Stimulated activated CD8-positive, alpha-beta memory T cell treated with anti-CD3 and anti-CD28 coated beads, Interleukin-4, amount 100 ng/mL, for 4 hours (primary cell): Measurements from ENCODE around the gene MGP.

Experiments
- DNase-seq, 2 donors: peaks; one replicate each; pipeline ENCODE4 v3.0.0-alpha.2; 2020; ENCODE audit warnings: low read depth in 2 of 2, low spot score in 1 of 2

MGP gene

DNA sequence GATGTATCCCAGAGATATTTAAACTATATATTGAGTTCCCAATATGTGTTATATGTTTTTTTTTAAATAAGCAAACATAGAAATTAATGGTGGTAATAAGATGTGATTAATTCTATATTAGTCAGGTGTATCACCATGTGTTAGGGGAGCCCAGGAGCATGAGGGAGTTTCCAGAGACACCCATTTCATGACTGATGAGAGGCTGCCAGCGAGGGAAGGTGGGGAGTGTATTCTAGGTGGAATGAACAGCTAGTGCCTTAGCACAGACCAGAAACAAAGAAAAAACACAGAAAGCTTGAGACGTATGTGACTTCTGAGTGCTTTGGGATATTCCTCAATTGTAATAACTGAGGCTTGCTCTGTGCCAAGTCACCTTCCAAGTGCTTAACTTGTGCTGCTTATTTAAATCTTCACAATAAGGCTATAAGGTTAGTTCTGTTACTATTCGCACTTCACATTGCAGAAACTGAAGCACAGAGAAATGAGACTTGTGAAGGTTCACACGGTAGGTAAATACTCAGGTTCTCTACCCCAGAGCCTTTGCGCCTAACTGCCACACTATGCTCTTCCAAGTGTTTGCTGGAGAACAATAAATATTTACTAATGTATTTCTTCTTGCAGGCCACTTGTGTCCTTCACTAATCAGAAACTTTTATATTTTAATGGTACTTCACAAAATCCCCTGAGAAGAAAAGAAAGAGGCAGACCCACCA lies 17.9 kb upstream of the MGP start:
- no peak for DNase-seq

DNA sequence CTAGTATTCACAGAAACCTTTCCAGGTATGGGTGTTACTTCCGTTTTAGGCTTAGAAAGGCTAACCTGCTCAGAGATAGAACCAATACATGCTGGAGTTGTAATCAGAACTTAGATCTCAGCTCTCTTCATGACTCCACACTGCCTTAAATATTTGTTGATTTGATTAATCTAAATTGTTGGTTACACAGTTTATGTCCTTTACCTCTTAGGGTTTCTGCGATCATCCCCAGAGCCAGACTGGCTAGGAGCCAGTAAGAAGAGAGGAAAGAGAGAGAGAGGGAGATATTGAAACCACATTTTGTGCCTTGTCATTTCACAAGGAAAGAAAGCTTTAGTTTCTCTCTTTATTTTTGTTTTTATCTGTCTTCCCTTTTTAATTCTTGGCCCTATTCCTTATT lies 16.8 kb upstream of the MGP start:
- DNase-seq, result no peak

DNA sequence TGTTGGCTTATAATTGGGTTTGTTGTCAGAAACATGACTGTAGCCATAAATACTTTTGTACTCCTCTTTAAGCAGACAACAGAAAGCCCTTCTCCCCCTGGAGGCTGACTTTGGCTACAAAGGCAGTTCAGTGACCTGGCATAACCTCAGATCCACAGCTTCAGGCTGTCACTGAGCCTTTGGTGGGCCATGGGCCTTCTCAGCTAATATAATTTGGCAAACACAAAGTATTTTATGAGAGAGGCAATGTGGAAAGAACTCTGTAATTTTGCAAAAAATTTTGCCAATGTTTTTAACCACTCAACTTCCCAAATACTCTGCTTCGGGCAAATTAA lies 15.5 kb upstream of the MGP start:
- DNase-seq, result no peak

DNA sequence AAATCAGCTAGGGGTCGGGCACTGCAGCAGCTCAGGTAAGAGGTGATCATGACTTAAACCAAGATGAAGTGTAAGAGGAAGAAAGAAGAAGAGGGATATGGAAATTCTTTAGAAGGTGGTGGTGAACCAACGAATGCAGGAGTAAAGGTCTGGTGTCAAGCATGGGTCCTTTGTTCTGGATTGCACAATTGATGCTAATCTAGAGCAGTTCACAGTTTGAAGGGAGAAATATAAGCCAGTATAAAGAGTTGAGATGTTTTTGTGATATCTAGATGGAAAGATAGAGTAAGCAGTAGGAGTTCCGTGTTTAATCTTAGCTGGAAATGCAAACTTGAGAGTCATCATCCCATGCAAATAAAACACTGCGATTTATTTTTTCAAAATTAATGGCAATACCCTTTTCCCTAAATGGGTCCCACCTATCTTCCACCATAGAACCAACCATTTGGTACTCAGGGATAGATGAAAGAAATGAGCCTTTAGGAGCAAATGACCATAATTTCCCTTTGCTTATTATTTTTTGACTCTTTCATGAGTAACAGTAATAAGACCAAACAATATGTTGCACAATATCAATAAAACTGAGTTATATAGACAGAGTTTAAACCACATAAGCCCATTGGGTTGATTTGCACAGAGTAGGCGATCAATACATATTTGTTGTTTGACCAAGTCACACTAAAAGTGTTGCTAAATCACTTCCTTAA lies 15.0 kb upstream of the MGP start:
- DNase-seq, result no peak

DNA sequence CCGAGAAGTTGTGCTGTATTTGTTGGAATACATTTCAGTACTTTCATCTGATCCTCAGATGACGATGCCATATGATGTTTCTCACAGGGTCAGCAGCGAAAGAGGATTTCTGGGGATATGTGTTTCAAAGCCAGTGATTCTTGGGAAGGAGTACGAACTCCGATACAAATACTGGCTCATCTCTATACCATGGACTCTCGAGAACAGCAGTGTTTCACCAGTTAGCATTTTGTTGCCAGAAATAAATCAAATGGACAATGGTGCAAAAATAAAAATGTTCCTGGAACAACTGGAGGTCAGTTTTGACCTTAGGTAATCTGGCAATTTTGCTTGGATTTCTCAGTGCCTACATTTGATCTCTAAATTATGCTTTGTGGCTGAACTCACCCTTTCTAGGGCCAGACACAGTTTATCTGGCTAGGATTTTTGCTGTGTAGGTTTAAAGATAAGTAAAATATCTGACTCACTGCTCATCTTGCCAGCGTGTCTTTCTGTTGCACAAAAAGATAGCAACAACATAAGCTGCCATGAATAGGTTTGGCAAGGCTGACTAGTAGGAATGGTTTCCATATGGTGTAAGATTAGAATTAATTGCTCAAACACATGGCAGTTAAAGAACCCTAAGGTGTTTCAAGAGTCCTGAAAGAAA lies 11.0 kb upstream of the MGP start:
- DNase-seq, result no peak

DNA sequence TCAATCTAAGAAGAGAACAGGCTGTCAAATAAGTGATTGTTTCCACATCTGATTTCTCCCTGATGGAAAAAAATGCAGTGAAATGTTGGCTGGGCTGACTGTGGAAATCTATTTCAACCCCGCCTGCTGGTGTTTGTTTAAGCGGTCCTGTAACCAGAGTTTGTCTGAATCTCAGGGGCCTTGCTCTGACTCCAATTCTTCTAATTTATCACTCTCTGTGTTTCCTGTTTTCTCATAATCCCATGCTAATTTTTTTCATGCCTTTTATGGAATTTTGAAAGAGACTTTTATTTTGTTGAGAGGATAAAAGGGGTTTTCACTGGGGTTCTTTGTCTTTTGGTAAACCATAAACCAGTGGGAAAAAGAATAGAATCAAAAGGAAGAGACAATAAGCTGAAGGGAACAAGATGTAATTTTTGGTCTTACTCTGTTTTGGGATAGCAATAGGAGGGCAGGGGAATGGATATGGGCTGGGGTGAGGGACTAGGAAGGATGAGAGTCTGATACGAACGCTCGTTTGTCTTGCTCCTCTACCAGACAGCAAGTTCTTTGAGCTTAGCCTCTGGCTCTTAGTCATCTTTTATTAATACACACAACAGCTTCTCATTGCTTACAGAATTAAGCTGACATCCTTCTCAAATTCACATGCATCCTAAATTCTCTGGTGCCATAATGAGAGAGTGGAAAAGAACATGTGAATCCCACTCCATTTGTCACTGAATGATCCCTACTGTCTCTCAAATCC lies 8.0 kb upstream of the MGP start:
- no peak for DNase-seq

DNA sequence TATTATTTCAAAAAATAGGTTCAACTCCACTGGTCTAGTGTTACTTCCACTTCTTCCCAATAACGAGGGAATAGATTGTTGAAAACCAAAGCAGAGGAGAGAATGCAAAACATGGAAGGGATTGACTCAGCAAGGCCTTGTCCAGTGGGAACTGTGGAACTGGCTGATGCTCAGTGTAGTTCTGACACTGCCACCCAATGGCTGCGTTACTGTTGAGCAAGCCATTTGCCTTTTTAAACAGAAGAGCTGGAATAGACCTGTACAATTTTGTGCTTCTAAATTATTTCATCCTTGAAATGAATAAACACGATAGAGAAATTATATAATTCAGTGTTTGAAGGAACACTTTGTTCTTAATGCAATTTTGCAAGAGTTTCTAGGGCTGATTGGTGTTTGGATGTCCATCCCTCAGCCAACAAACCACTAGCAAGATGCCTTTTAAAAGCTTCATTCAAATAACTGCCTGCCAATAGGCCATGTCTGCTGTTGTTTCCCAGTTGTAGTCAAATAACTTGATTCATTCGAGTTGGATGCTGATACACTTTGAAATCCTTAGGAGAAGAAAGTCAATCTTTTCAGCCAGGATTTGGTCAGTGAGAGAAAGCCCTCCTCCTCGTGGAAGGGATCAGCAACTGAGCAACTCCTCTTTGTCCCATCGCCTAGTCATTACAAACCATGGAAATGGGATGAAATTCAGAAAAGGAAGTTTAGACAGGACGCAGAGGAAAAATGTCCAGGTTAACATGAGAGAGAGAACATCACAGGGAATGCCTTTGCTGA lies 7.3 kb upstream of the MGP start:
- DNase-seq, result no peak

DNA sequence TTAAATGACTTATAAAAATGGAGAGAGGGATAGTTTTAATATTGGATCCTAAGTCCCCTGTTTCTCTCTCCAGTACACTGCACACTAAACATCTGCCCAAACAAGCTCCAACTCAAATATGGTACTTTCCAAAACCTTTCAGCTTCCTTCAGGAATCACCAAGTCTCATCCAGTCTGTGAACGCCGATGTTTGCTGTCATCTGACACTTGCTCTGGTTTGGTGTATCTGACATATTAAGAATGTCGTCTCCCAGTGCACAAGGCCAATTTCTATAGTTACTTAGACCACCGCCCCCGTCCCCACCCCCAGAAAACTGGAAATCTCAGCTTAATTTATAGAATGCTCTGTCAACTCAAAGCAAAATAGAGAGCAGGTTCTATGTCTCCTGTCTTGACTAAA lies 5.0 kb upstream of the MGP start:
- DNase-seq, result no peak

DNA sequence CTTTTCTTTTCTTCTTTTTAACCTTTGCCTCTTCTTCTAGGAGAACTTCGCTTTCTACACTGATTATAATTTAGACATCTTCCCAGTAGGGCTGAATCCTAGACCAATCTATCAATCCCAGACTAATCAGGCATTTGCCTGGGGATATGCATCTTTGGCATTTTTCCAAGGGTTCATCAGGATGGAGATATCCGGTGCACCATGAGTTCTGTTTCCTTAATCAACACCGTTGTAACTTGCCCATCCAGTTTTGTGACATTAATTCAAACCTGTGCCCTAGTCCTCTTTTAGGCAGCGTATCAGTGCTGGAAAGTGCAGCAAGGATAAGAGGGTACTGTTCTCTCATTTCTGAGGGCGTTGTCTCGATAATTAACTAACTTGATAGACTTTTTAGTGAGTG lies 617 bp upstream of the MGP start:
- no peak for DNase-seq

DNA sequence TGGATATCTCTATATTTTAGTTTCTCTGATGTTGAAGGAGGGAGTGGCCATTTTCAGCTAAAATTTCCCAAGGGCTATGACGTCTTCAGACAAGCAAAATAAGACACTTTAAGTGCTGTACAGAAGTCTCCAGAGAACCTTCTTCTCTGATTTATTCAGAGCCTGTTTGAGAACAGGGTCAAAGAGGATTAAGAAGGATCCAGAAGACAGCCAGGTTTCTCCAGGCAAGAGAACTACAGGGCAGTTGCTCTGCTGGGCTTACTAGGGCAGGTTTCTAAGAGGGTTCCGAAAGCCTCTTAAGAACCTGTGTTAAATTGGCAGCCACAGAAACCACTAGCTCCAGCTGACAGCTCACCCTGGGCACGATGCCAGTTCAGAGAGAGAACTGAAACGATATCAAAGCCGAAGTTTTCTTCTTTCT lies 1.2 kb downstream of the MGP start:
- peak; percentile 60 to 71 for DNase-seq

DNA sequence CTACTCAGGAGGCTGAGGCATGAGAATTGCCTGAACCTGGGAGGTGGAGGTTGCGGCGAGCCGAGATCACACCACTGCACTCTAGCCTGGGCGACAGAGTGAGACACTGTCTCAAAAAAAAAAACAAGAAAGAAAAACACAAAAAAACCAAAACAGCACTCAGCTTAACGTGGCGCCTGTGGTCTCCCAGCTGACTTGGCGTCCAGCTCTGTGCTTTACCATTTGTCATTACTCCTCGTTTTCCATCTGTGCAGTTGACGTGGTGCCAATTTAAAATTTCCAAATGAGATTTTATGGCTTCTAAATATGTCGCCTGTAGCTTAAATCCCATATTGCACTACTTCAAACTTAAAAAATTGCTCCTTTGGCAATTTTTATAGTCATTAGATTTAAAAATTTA lies 2.0 kb downstream of the MGP start:
- no peak for DNase-seq

DNA sequence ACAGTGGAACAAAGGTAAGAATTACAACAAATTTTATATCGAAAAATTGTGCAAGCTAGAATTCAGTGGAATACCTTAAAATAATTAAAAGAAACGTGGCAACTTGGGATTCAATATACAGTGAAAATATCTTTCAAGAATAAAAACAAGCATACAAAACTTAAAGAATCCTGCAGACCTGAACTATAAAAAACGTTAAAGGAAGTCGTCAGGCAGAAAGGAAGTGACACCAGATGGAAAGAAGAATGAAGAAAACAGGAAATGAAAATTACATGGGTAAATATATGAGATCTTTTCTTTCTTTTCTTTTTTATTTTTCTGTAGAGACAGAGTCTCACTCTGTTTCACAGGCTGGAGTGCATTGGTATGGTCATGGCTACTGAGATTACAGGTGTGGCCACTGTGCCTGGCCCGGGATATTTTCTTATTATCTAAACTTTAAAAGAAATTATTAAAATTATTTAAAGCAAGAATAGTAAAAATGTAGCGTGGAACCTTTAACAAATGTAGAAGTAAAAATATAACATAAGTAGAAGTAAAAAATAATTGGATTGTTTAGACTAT lies 4.7 kb downstream of the MGP start:
- DNase-seq, result no peak

DNA sequence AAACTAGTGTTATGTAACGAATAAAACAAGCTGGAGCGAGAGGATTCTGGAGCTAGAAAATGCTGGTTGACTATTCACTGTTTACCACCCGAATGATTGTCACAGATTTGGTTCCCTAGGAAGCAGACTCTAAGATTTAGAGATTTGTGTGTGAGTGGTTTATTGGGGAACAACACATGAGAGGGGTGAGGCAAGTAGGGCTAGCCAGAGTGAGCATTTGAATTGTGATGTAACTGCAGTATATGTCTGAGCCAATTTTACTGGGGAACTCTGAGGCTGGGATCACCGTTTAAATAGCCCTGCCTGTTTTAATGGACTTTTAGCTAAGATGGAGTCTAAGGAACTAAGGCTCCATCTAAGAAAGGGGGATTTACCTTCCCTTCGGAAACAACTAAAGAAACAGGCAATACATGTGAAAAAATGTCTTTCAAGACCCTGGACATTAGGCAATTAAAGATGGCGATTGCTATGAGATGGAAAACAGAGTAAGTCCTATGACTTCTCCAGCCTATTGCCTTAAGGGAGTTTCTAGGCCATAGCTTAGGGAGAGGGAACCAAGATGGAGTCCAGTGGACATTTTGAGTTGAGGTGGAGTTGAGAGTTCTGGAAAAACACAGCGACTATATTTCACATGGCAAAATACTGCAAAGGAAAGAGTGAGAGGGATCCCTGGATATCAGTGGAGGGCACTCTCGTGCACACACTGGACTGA lies 6.3 kb downstream of the MGP start:
- no peak for DNase-seq

DNA sequence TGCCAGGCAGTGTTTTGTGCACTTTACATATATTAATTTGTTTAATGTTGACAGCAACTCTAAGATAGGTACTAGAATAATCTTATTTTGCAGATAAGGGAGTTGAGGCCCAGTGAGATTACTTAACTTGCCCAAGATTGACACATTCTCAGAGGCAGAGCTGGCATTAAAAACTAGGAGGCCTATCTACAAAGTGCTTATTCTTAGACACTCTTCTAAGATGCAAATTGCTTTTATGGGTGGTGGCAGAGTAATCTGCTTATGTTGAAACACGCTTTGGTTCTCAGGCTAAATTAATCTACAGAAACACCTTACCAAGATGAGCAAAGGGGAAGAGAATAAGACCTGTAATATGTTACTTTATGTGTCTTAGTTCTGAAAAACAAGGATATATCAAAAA lies 7.2 kb downstream of the MGP start:
- no peak for DNase-seq

DNA sequence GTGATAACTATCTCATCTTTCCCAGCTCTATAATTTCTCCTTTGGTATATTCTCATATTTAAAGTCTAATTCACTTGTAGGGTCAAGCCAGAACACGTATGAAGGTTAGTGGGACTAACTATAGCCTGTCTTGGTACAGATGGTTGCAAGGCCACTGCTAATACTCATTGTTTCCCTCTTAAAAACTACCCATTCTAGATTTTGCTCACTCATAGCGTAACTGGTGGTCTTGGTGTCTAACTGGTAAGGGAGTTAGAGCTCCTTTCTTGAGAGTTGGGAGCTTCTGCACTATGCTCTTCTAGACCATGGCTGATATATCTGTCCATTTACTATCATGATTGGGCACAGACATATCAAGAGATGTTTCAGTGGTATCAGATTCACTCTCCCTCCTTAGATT lies 8.8 kb downstream of the MGP start:
- DNase-seq, result no peak

DNA sequence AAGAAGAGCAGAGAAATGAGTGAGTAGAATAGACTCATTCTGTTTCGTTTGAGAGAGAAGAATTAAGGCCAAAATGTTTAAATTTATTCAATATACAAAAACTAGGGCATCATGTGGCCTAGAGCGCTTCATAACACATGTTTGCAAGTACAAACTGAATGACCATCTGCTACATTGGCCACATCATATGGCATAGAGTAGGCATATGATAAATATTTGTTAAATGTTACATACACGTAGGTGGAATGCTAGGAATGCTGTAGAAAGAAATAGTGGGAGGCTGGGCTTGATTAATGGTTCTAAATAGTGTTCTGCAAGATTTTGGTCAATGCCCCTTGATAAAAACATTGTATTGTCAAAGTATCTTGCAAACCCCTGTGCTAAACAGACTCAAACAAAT lies 10.8 kb downstream of the MGP start:
- no peak for DNase-seq

DNA sequence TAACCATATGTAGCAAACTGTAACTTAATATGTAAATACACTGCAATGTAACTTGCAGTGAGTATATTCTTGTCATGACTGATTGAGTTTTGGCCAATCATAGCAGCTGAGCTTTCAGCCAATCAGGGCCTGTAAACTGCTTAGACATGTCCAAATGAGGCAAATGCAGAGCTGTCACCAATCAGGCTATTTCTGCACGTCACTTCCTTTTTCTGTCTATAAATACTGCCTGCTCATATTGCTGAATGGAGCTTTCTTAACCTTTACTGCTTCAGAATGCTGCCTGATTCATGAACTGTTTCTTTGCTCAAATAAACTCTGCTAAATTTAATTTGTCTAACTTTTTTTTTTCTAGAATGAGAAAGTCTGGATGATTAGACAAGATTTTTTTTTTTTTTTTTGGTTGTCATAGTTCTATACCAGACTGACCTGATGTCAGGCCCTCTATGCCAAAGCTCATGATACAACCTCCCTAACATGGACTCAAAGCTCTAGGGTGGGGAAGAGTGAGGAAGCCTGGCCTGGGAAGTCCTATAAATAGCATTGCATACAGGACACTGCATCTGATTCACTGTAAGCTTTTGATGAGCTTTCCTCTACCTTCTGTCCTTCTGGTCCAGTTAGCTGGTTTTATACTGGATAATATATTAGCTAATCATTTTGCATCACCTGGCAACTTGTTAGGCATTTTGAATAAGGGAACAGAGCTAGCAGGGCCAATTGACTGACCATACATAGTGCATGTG lies 12.0 kb downstream of the MGP start:
- DNase-seq, result no peak

DNA sequence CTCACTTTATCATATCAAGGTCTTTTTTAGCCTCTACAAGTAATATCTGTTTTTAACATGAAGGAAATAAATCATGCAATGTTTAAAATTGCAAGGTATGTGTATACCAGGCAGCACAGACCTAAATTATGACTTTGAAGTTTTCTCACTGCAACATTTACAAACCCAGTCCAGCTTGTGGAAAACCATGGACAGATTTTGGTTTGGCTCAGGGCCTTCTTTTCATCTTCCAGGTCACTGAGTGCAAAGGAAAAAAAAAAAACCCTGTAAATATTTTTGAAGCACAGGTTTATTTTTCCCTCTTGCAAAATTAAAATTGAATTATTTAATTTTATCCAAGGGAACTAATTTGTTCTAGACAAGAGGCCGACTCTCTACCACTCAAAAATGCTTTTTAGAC lies 13.8 kb downstream of the MGP start:
- DNase-seq, result no peak

DNA sequence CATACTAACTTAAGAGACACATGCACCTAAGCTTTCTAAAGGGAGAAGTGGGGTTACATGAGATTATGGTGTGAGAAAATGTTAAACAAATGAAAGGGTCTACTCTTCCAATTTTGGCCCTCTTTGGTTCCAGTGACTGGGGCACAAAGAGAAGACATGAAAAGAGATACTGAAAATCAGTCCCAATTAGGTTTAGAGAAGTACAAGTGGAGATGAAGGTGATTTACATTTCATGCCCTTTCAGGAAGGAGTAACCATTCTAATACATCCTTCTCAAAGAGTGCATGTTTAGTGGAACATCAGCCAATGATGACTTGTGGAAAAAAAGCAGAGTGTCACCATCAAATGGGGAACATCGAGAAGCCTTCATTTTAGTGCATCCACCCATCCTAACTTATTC lies 14.4 kb downstream of the MGP start:
- DNase-seq, result no peak
